Astrocyte (in vitro differentiated cells and primary cell): ENCODE data around the gene FXYD4.

ENCODE experiments used
- EZH2 ChIP-seq: IDR thresholded peaks from 2 replicates; pipeline ENCODE4 v1.6.1; 2012; ENCODE audit warnings: mild to moderate bottlenecking, low read length, inconsistent platforms; ENCODE audit not compliant: insufficient read depth
- TF ChIP-seq, protein P1 (sequence below): IDR thresholded peaks from 2 replicates; pipeline ENCODE4 v1.5.1; 2011; ENCODE audit warnings: low read depth, mild to moderate bottlenecking, inconsistent platforms, low read length, moderate library complexity; ENCODE audit not compliant: insufficient read depth

DNA sequence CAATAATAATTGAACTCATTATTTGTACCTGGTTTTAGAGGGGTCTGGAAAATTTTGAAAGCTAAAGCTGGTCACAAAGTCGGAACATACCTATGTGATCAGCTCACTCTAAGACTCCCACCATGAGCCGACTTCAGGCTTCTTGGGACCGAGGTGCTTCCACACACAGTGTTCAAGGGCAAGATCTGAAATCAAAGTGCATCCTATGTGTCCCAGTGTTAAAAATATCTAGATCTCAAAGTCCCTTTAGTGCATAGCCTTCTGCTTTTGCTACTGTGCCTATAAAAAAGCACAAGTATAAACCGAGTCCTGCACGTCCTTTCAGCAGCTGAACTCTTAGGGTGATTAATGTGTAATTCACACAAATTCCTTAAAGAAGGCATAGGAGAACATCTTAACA is 43.5 kb upstream of the FXYD4 start:
- TF ChIP-seq, protein P1, sequence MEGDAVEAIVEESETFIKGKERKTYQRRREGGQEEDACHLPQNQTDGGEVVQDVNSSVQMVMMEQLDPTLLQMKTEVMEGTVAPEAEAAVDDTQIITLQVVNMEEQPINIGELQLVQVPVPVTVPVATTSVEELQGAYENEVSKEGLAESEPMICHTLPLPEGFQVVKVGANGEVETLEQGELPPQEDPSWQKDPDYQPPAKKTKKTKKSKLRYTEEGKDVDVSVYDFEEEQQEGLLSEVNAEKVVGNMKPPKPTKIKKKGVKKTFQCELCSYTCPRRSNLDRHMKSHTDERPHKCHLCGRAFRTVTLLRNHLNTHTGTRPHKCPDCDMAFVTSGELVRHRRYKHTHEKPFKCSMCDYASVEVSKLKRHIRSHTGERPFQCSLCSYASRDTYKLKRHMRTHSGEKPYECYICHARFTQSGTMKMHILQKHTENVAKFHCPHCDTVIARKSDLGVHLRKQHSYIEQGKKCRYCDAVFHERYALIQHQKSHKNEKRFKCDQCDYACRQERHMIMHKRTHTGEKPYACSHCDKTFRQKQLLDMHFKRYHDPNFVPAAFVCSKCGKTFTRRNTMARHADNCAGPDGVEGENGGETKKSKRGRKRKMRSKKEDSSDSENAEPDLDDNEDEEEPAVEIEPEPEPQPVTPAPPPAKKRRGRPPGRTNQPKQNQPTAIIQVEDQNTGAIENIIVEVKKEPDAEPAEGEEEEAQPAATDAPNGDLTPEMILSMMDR, result no peak
- TF ChIP-seq EZH2, result no peak
